ENCODE results near the gene SLC6A13.

DNA sequence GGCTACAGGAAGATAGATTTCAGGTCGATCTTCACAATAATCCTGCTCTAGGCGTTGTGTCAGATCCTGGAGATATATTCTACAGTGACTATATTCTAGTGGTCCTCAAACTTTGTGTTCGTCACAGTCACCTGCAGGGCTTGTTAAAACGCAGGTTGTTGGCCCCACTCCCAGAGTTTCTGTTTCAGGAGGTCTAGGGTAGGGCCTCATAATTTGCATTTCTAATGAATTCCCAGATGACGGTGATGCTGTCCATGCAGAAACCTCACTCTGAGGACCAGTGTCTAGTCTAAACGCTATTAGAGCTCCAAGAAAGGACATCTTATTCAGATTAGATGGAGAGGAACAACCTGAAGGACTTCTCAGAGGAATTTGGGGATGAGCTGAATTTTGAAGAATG is 13.2 kb upstream of the SLC6A13 start:
- no peak for TF ChIP-seq POLR2A (IDR thresholded peaks at IDR 0.05)
- TF ChIP-seq, protein P1, sequence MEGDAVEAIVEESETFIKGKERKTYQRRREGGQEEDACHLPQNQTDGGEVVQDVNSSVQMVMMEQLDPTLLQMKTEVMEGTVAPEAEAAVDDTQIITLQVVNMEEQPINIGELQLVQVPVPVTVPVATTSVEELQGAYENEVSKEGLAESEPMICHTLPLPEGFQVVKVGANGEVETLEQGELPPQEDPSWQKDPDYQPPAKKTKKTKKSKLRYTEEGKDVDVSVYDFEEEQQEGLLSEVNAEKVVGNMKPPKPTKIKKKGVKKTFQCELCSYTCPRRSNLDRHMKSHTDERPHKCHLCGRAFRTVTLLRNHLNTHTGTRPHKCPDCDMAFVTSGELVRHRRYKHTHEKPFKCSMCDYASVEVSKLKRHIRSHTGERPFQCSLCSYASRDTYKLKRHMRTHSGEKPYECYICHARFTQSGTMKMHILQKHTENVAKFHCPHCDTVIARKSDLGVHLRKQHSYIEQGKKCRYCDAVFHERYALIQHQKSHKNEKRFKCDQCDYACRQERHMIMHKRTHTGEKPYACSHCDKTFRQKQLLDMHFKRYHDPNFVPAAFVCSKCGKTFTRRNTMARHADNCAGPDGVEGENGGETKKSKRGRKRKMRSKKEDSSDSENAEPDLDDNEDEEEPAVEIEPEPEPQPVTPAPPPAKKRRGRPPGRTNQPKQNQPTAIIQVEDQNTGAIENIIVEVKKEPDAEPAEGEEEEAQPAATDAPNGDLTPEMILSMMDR (IDR thresholded peaks at IDR 0.05) = no peak
- TF ChIP-seq POLR2AphosphoS5 (IDR thresholded peaks at IDR 0.05) = no peak
